HG03097 (cell line): ENCODE data around the gene SEC63.
"Not testable (repeated sequence)": the region's sequence is repeated elsewhere in the genome, so short reads cannot be mapped to it uniquely, and the experiment has no call there.

Source experiments
- ATAC-seq: cut with Tn5 transposase; IDR thresholded peaks from one replicate; pipeline ENCODE4 v1.9.1; 2021; ENCODE audit not compliant: unreplicated experiment, low FRiP score

SEC63 gene, protein sequence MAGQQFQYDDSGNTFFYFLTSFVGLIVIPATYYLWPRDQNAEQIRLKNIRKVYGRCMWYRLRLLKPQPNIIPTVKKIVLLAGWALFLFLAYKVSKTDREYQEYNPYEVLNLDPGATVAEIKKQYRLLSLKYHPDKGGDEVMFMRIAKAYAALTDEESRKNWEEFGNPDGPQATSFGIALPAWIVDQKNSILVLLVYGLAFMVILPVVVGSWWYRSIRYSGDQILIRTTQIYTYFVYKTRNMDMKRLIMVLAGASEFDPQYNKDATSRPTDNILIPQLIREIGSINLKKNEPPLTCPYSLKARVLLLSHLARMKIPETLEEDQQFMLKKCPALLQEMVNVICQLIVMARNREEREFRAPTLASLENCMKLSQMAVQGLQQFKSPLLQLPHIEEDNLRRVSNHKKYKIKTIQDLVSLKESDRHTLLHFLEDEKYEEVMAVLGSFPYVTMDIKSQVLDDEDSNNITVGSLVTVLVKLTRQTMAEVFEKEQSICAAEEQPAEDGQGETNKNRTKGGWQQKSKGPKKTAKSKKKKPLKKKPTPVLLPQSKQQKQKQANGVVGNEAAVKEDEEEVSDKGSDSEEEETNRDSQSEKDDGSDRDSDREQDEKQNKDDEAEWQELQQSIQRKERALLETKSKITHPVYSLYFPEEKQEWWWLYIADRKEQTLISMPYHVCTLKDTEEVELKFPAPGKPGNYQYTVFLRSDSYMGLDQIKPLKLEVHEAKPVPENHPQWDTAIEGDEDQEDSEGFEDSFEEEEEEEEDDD

DNA sequence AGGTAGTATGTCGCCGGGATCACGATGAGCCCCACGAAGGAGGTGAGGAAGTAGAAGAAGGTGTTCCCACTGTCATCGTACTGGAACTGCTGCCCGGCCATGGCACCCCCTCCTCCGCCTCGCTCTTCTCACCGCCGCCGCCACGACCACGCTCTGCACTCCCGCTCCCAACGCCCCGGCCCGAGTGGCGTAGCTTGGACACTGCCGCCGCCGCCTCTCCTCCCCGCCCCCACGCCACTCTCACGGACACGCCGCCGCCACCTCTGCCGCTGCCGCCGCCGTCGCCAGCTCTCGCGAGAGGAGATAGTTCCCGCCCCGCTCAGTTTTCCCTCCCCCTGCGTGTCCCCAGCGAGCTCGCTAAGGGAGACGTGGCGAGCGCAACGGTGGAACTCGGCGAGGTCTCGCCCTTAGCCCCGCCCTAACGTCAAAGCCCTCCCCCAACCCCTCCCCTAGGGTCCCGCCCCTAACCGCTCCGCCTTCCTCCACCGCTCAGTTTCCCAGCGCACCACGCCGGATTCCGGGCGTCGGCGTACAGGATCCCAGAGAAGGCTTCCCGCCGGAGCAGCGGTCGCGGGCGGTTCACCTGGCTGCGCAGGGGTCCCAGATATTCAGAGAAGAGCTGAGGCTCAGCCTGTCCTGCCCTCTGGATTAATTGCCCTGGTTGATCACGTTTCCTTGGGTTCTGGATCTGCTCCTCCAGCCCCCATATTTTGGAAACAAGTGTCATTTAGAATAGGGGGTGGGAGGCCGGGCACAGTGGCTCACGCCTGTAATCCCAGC, at the start of gene SEC63:
Gene SEC63, minus strand, starts transcription at position 300 of the 780 bp plus-strand sequence. Its CDS starts 199 bp downstream, at position 101.
- ATAC-seq = peak; percentile 86

DNA sequence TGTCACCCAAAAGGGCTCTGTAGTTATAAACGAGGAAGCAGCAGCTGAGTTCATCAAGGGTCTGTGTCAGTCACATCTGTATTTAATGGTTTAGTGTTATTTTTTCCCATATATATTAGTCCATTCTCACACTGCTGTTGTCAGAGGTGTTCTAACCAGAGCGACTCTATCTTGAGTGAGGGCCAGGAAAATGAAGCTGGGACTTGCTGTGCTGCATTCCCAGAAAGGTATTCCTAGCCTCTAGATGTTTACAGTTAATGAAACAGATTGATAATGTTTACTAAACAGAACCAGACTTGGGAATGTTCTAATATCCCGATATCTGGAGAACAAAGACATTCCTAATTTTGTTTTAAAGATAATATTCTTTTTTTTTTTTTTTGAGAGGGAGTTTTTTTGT, 48.0 kb upstream of the SEC63 start:
- ATAC-seq = no peak

DNA sequence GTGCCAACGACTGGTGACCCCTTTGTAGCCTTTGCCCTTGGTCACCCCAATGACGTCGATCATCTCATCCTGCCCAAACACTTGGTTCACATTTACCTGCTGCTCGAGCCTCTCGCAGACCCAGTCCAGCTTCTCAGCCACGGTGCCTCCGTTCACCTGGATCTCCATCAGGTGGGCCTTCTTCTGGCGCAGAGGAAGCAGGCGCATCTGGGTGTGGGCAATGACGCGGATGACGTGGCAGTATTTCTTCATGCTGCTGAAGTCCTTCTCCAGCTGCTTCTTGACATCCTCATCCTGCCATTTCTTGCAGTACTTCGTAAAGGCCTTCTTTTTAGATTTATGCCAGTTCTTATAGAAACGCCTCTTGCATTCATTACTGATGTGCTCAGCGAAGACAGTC, 46.9 kb upstream of the SEC63 start:
- no peak for ATAC-seq

DNA sequence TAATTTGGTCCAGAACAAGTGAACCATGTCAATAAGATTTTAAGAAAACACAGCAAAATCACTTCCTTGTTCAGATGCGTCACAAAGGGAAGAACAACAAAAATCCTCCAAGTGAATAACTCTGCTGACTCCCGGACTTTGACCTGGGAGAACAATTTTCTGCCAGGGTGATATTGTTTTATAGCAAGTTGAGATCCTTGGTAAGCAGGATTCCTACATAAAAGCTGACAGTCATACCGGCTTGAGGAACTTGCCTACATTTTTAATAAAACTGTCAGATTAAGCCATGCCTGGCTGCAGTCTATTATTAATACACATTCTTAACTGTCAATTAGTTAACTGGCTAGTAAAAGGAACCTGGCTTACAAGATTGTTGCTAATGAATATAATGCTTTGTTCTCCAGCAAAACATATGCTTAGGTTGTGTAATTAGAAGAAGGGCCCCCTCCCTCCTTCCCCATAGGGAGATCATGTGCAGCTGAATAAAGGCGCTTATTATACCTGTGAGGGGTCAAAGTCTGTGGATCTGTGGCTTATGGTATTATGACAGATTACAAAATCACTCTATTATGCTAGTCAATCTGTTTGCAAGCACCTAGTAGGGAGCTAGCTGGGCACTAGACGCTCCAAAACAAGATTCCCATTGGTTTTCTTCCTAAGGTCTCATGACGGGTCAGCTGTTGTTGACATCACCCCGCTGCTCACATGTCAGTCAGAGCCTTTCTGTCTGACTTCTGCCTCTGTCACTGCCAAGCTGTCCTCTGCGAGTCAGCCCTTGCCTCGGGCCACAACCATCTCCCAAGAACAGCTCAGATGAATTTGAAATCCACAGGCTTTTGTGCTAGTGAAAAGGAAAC, 44.6 kb upstream of the SEC63 start:
- no peak for ATAC-seq

DNA sequence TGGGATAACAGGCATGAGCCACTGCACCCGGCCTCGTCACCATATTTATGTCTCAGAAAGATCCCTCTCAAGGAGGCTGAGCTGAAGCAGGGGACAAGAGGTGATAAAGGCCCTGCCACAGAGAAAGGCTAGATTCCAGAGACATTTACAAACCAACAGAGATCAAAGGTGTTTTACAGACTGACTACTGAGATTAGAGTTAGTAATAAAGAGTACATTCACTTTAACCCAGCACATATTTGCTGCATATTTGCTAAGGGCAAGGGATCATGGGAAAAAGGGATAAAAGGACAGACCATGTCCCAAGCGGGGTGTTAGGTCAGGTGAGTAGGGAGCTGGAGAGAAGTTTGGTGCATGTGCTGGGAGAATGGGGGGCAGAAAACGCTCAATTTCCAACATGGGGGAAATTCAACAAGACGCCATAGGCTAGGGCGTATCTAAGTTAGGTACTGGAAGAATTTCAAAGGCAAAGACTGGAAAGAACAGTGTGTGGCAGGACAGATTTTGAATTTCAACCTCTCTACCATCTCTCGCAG, 43.8 kb upstream of the SEC63 start:
- ATAC-seq = no peak

DNA sequence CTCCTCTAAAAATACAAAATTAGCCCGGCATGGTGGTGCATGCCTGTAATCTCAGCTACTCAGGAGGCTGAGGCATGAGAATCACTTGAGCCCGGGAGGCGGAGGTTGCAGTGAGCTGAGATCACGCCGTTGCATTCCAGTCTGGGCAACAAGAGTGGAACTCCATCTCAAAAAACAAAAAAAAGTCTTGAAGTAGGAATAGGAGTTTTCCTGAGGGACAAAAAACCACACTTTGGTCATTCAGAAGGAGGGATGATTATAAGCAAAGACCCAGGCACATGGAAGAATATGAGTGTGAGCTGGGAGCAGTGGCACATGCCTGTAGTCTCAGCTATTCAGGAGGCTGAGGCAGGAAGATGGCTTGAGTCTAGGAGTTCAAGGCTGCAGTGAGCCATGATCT, 42.3 kb upstream of the SEC63 start:
- ATAC-seq = not testable (repeated sequence)

DNA sequence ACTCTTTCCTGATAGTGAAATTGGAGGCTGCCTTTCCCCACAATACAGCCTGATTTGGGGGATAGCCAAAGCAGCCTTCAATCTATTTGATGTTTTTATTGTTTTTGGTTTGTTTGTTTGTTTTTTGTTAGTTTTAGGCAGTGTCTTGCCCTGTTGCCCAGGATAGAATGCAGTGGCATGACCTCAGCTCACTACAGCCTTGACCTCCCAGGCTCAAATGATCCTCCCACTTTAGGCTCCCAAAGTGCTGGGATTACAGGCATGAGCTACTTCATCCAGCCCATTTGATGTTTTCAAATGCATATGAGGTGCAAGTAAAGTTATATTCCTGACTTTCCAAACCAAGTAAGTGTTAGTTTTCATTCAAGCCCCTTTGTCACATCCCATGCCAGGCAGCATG, 41.3 kb upstream of the SEC63 start:
- no peak for ATAC-seq

DNA sequence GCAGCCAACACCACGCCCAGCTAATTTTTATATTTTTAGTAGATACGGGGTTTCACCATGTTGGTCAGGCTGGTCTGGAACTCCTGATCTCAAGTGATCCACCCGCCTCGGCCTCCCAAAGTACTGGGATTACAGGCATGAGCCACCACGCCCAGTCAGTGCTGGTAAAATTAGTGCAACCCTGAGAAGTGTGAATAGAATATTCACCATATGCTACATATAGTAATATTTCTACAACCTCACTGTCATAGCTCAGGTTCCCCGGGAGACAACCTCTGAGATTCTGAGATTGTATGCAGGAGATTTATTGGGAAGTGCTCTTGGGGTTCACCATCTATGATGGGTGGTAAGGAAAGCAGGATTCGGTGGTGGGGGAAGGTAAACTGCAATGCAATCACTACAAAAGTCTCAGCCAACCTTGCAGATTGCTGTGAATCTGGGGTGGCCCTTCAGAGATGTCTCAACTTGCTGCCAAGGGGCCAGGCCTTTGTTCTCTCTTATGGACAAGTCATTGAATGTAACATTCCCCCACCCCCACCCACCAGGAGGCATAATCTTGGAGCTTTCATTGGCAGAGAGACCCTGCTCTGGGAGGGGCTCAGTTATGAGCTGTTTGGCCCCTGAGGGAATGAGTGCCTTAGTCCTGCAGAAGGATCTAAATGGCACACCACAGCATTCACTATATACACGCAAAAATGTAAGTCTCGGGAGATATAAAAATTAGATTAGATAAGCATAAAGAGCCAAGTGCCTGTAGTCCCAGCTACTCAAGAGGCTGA, 34.0 kb upstream of the SEC63 start:
- ATAC-seq = no peak

DNA sequence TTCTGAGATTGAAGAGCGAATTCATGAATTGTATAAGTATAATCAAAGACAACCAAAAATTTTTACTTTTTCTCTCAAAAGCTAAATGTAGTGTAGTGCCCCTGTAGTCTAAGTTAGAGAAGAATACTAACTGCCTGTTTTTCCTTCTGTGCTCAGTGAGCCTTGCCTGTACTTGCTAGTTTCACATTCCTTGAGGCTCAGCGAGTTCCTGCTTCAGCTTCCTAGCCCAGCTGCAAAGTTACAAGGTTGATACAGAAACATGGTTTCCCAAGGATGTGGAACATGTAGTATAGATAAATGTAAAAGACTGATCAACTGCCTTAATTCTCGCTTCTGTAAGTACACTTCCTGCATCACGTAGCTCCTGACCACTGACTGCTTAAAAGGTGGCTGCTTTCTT, 33.1 kb upstream of the SEC63 start:
- no peak for ATAC-seq

DNA sequence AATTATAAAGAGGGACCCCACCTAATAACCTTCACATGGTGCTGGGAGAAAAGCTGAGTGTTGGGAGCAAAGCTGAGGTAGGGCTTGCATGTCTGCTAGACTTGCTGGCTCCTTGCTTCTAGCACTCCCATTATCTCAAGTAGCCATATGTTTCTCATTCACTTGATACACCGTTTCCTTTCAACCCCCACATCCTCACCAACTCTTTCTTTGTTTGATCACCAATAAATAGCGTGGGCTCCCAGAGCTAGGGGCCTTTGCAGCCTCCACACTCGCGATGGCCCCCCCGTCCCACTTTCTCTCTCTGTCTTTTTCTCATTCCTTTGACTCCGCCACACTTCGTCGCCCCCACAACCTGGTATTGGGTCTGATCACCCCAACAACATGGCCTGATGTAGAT, 32.6 kb upstream of the SEC63 start:
- ATAC-seq = not testable (repeated sequence)

DNA sequence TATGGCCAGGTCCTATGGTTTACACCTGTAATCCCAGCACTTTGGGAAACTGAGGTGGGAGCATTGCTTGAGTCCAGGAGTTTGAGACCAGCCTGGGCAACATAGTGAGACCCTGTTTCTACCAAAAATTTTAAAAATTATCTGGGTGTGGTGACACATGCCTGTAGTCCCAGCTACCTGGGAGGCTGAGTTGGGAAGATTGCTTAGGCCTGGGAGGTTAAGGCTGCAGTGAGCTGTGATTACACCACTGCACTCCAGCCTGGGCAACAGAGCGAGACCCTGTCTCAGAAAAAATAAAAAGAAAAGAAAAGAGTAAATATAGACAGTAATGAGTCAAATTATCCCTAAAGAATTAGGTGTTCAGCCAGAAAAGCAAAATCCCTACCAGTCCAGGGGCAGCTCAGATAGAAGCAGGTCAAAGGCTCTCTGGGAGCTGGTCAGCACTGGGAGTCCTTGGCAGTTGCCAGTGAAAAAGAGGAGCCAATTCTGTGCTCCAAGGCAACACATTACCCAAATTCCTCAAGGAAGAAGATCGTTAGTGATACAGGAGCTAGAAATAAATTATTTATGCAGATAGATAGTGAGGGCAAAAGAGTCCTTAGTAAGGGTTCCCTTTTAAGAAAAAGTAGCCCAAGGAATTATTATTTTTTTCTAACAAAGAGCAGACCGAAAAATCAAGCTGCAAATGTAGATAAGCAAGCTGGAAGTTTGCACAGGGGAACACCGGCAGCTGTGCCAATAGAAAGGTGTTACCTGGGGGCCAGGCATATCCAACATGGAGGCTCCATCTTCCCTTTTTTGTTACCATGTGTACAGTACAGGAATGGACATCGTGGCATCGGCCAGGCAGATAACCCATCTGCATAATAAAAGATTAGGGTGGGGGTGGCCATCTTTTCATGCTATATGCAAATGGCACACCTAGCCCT, 31.4 kb upstream of the SEC63 start:
- no peak for ATAC-seq

DNA sequence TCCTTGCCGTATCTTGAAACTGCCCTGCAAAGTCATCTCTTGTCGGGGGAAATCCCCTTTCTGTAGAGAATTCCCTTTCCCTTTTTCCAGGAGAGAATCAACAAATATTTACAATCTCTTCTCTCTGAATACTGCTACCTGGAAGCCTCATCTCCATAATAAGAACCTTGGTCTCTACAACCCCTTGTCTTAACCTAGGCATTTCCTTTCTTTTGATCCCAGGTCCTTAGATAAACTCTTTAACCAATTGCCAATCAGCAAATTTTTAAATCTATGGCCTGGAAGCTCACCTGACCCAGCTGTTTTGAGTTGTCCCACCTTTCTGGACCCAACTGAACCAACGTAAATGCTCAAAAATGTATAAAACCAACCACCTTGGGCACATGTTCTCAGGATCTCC, 30.6 kb upstream of the SEC63 start:
- ATAC-seq = no peak

DNA sequence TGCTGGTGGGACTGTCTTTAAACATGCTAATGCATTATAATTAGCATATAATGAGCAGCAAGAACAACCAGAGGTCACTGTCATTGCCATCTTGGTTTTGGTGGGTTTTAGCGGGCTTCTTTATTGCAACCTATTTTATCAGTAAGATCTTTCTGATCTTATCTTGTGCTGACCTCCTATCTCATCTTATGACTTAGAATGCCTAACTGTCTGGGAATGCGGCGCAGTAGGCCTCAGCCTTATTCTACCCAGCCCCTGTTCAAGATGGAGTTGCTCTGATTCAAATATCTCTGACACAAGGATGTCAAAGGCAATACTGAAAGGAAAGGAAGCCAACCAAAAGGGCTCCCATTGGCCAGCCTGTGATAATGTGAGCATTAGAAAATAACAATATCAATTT, 29.8 kb upstream of the SEC63 start:
- no peak for ATAC-seq

DNA sequence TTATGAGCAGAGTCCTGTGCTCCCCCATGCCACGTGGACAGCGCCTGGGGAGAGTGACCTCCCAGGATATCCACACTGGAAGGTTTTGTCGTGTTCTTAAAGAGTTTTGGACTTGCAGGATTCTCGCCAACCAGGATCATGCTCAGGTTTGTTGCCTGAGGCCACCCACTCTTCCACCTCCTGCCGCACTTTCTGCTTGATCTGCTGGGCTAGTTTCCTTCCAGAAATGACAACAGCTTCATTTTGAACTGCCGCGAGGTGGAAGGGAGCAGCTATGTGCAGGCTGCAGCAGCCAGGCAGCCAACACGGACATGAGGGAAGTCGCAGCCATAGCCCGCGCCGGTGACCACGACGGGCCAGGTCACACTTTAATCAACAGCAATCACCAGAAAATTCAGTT, 27.7 kb upstream of the SEC63 start:
- no peak for ATAC-seq

DNA sequence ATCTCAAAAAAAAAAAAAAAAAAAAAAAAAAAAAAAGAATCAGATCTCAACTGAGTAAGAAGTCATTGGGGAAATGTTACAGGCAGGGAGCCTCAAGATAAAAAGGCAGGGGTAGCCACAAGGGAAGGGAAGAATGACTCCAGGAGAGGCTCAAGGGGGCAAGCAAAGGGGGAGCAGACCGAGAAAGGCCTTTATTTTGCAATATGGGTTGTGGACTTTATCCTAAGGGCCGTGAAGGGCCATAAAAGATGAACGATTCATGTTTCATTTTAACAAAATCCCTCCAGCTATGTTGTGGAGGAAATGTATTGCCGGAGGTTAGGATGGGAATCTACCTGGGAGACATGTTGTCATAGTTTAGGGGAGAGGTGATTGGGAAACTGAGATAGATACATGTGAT, 25.8 kb upstream of the SEC63 start:
- no peak for ATAC-seq

DNA sequence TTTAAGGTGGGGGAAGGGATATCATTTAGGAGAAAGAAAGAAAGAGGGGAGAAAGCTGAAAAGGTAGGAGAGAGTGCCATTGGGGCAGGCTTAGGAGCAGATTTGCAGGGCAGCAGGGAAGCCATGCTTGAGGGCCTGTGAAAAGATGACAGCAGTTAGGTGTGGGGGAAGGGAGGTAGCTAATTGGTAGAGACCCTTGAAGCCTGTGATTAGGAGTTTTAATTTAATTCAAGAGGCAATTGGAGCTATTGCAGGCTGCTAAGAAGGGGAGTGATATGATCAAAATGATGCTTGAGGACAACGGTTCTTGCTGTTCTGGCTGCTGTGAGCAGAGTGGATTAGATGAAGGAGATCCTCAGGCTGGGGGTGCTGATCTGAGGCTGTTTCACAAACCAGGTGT, 24.5 kb upstream of the SEC63 start:
- no peak for ATAC-seq

DNA sequence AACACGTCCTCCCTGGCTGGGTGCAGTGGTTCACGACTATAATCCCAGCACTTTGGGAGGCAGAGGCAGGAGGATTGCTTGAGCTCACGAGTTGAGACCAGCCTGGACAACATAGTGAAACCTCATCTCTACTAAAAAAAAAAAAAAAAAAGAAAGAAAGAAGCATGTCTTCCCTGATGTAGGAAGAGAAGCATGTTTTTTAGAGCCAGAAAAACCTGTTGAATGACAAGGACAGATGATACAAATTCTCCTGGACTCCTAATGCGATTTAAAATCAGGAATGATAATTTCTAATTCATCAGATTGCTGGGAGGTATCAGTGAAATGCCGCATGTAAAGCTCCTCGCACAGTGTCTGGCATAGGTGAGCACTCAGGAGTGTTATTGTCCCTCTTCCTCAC, 23.7 kb upstream of the SEC63 start:
- no peak for ATAC-seq

DNA sequence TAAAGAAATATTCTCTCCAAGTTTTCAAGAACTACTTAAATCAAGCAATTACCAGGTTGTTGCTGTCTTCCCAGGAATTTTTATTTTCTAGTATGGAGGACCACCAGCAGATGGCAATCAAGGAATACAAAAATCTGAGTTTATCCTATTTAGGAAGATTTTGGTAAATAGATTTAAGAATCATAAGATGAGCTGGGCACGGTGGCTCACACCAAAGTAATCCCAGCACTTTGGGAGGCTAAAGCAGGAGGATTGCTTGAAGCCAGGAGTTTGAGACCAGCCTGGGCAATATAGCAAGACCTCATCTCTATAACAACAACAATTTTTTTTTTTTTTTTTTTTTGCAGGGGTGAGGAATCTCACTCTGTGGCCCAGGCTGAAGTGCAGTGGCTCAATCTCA, 19.3 kb upstream of the SEC63 start:
- no peak for ATAC-seq
